ENCODE data around the gene NUDT17. TPM values are rescaled to one million over a fixed set of nuclear protein-coding genes. Genes with fewer than 3 reads are reported as not detected.

The NUDT17 gene
- polyA plus RNA-seq, 1 donor (not counting 4 experiments of a cell fraction or from before 2014, with no cell fraction given), result 1.3 TPM

GRCh38 chr1:145846201-145846612 lies 777 bp downstream of the NUDT17 start:
- Histone ChIP-seq H3K9ac (ENCODE audit: control insufficient read depth, extremely low read depth, insufficient read depth, low read length) (peak overlapping the region; percentile 67), H3K79me2 (ENCODE audit: control insufficient read depth, insufficient read depth, low read length) (no peaks in the 10 kb centered on the region), H4K20me1 (ENCODE audit: control insufficient read depth, extremely low read depth, insufficient read depth, low read length) (no peaks in the 10 kb centered on the region), H3K9me3 (ENCODE audit: control insufficient read depth, low read depth, low read length) (no peaks in the 10 kb centered on the region), H3K4me3 (ENCODE audit: control insufficient read depth in 2 of 3, extremely low read depth in 1 of 3, insufficient read depth in 2 of 3, low read depth in 1 of 3, low read length in 3 of 3) (peak overlapping the region in 2 of 3 experiments; percentile 47 to 80), H3K9me1 (ENCODE audit: control insufficient read depth, extremely low read depth, insufficient read depth, low read length) (no peaks in the 10 kb centered on the region), H3K4me2 (ENCODE audit: control insufficient read depth, extremely low read depth, insufficient read depth, low read depth, low read length) (peak overlapping the region; percentile 93), H3K36me3 (ENCODE audit: control insufficient read depth in 2 of 2, extremely low read depth in 1 of 2, insufficient read depth in 2 of 2, low read length in 2 of 2) (peaks cover 21 to 24% of the 10 kb centered on the region in 2 experiments), H3K4me1 (ENCODE audit: control insufficient read depth, extremely low read depth, insufficient read depth, low read length) (peaks cover 11% of the 10 kb centered on the region), H3K27me3 (ENCODE audit: control insufficient read depth, extremely low read depth, insufficient read depth, low read length) (no peaks in the 10 kb centered on the region), H3K27ac (ENCODE audit: control insufficient read depth, insufficient read depth, low read length) (no peak overlapping the region), H2AFZ (ENCODE audit: control insufficient read depth, low read length) (peak overlapping the region; percentile 89)
- TF ChIP-seq CTCF (optimal IDR thresholded peaks at IDR 0.05 in 1 of 3, IDR thresholded peaks at IDR 0.05 in 1 of 3, conservative IDR thresholded peaks at IDR 0.05 in 1 of 3; ENCODE audit: extremely low read depth in 1 of 3, insufficient read depth in 2 of 3, low read length in 3 of 3) (peak; percentile 74 to 80 (median 79)), EZH2 (IDR thresholded peaks at IDR 0.05; ENCODE audit: low read length) (no peak)
- no peak for DNase-seq (ENCODE audit: low read depth, low spot score)
- no peak for FAIRE-seq
- dilution Hi-C loops (cut with MboI; ENCODE audit: extremely low pct_ligation_motif_present, low sequenced_read_pairs), result no loop called here

GRCh38 chr1:145847827-145848226 lies 2.4 kb downstream of the NUDT17 start:
- no peak overlapping the region for H3K9ac ChIP-seq (ENCODE audit: control insufficient read depth, extremely low read depth, insufficient read depth, low read length)
- H3K9me1 ChIP-seq (ENCODE audit: control insufficient read depth, extremely low read depth, insufficient read depth, low read length), result no peaks in the 10 kb centered on the region
- H3K27ac ChIP-seq (ENCODE audit: control insufficient read depth, insufficient read depth, low read length), result no peak overlapping the region
- TF ChIP-seq EZH2 (IDR thresholded peaks at IDR 0.05; ENCODE audit: low read length) (no peak), CTCF (optimal IDR thresholded peaks at IDR 0.05 in 1 of 3, IDR thresholded peaks at IDR 0.05 in 1 of 3, conservative IDR thresholded peaks at IDR 0.05 in 1 of 3; ENCODE audit: extremely low read depth in 1 of 3, insufficient read depth in 2 of 3, low read length in 3 of 3) (no peak)
- FAIRE-seq (no peak), DNase-seq (ENCODE audit: low read depth, low spot score) (no peak)
- no peaks in the 10 kb centered on the region for H3K27me3 ChIP-seq (ENCODE audit: control insufficient read depth, extremely low read depth, insufficient read depth, low read length)
- H2AFZ ChIP-seq (ENCODE audit: control insufficient read depth, low read length), result no peak overlapping the region
- no peaks in the 10 kb centered on the region for H4K20me1 ChIP-seq (ENCODE audit: control insufficient read depth, extremely low read depth, insufficient read depth, low read length)
- H3K79me2 ChIP-seq (ENCODE audit: control insufficient read depth, insufficient read depth, low read length), result no peaks in the 10 kb centered on the region
- peaks cover 17 to 20% of the 10 kb centered on the region in 2 experiments for H3K36me3 ChIP-seq (ENCODE audit: control insufficient read depth in 2 of 2, extremely low read depth in 1 of 2, insufficient read depth in 2 of 2, low read length in 2 of 2)
- H3K9me3 ChIP-seq (ENCODE audit: control insufficient read depth, low read depth, low read length), result no peaks in the 10 kb centered on the region
- no peak overlapping the region for H3K4me3 ChIP-seq (ENCODE audit: control insufficient read depth in 2 of 3, extremely low read depth in 1 of 3, insufficient read depth in 2 of 3, low read depth in 1 of 3, low read length in 3 of 3)
- peaks cover 11% of the 10 kb centered on the region for H3K4me1 ChIP-seq (ENCODE audit: control insufficient read depth, extremely low read depth, insufficient read depth, low read length)
- no peak overlapping the region for H3K4me2 ChIP-seq (ENCODE audit: control insufficient read depth, extremely low read depth, insufficient read depth, low read depth, low read length)
- dilution Hi-C loops (cut with MboI; ENCODE audit: extremely low pct_ligation_motif_present, low sequenced_read_pairs), result no loop called here
